ENCODE results near the gene PLA2G4E. TPM values are rescaled to one million over a fixed set of nuclear protein-coding genes. Genes with fewer than 3 reads are reported as not detected.

PLA2G4E gene
- total and polyA plus RNA-seq, 11 donors, result 0.01 to 1.1 (median 0.05) TPM; not detected in 6

GRCh38 chr15:42069025-42069424 is 48.2 kb upstream of the PLA2G4E start:
- H3K4me1 ChIP-seq, result peaks cover 0 to 4% (median 0%) of the 10 kb centered on the region in 12 donors
- no peaks in the 10 kb centered on the region for H3K36me3 ChIP-seq
- H3K27me3 ChIP-seq, result peaks cover 0 to 9% (median 0%) of the 10 kb centered on the region in 9 donors
- no peak overlapping the region for H3K27ac ChIP-seq
- DNase-seq (no peak), ATAC-seq (no peak)
- TF ChIP-seq CTCF (IDR thresholded peaks at IDR 0.05) (no peak), POLR2A (IDR thresholded peaks at IDR 0.05) (no peak)
- 90 to 91% (median 91%) methylated on average over 7 of the region's 7 CpGs for WGBS, 4 donors
- H3K4me3 ChIP-seq, result no peak overlapping the region
- intact Hi-C loops (cut with DNase I), result loop anchor here in 7 of 10 donors (2.0 to 10.0 kb wide), 5 partner anchors 16 to 406 kb away; partner anchors contain the start of gene PLA2G4B (in 1 of the 7)
- H3K9me3 ChIP-seq, result no peaks in the 10 kb centered on the region

- no peak overlapping the region for H3K4me3 ChIP-seq
- TF ChIP-seq CTCF (IDR thresholded peaks at IDR 0.05) (no peak), POLR2A (IDR thresholded peaks at IDR 0.05) (no peak)
- no peak for DNase-seq
- no peaks in the 10 kb centered on the region for H3K9me3 ChIP-seq
- no peak overlapping the region for H3K27ac ChIP-seq
- peaks cover 0 to 9% (median 0%) of the 10 kb centered on the region in 9 donors for H3K27me3 ChIP-seq
- peaks cover 0 to 4% (median 0%) of the 10 kb centered on the region in 12 donors for H3K4me1 ChIP-seq
- no peaks in the 10 kb centered on the region for H3K36me3 ChIP-seq
- 75 to 95% (median 94%) methylated on average over 4 to 14 of the region's 14 CpGs for WGBS, 4 donors
- intact Hi-C loops (cut with DNase I), result loop anchor here in 7 of 10 donors (2.0 to 10.0 kb wide), 5 partner anchors 16 to 406 kb away; partner anchors contain the start of gene PLA2G4B (in 1 of the 7)
- ATAC-seq, result no peak
Measured at GRCh38 chr15:42068601-42069000, 47.8 kb upstream of the PLA2G4E start.

GRCh38 chr15:42066764-42067415 is 46.0 kb upstream of the PLA2G4E start:
- no peak overlapping the region for H3K27ac ChIP-seq
- DNase-seq (no peak), ATAC-seq (no peak)
- no peaks in the 10 kb centered on the region for H3K9me3 ChIP-seq
- WGBS, 4 donors, result 38 to 44% (median 43%) methylated on average over 10 of the region's 10 CpGs
- peaks cover 0 to 4% (median 0%) of the 10 kb centered on the region in 12 donors for H3K4me1 ChIP-seq
- H3K4me3 ChIP-seq, result no peak overlapping the region
- no peak for TF ChIP-seq POLR2A (IDR thresholded peaks at IDR 0.05)
- peak in 1 of 12 donors; percentile 4 for TF ChIP-seq CTCF (IDR thresholded peaks at IDR 0.05)
- intact Hi-C loops (cut with DNase I), result loop anchor here (1.0 to 10.0 kb wide), 8 partner anchors 17 to 408 kb away; partner anchors contain the start of gene PLA2G4B (in 1 of the 10)
- H3K27me3 ChIP-seq, result peaks cover 0 to 9% (median 0%) of the 10 kb centered on the region in 9 donors
- H3K36me3 ChIP-seq, result no peaks in the 10 kb centered on the region

GRCh38 chr15:42065468-42065867 is 44.6 kb upstream of the PLA2G4E start:
- peaks cover 0 to 4% (median 0%) of the 10 kb centered on the region in 12 donors for H3K4me1 ChIP-seq
- H3K27me3 ChIP-seq, result peaks cover 0 to 2% (median 0%) of the 10 kb centered on the region in 9 donors
- TF ChIP-seq CTCF (IDR thresholded peaks at IDR 0.05) (no peak), POLR2A (IDR thresholded peaks at IDR 0.05) (no peak)
- 44 to 59% (median 50%) methylated on average over 7 of the region's 7 CpGs for WGBS, 4 donors
- H3K36me3 ChIP-seq, result no peaks in the 10 kb centered on the region
- intact Hi-C loops (cut with DNase I), result loop anchor here in 7 of 10 donors (5.0 to 10.0 kb wide), 4 partner anchors 67 to 409 kb away; partner anchors contain the start of gene PLA2G4B (in 1 of the 7)
- H3K4me3 ChIP-seq, result no peak overlapping the region
- no peaks in the 10 kb centered on the region for H3K9me3 ChIP-seq
- ATAC-seq, result no peak
- DNase-seq, result no peak
- no peak overlapping the region for H3K27ac ChIP-seq

Data from heart left ventricle (tissue), 16 donors.